ENCODE data around the gene COX6A2.
"Not testable (repeated sequence)": the region's sequence is repeated elsewhere in the genome, so short reads cannot be mapped to it uniquely, and the experiment has no call there.

The COX6A2 gene

GRCh38 chr16:31436221-31437045, 8.3 kb upstream of the COX6A2 start:
- DNase-seq: no peak

- DNase-seq: no peak
These were observed 7.4 kb upstream of the COX6A2 start for GRCh38 chr16:31435341-31436220.

- no peak for DNase-seq
These were observed 2.4 kb upstream of the COX6A2 start for GRCh38 chr16:31430380-31431052.

GRCh38 chr16:31429796-31430195, 1.6 kb upstream of the COX6A2 start:
- no peak for DNase-seq

GRCh38 chr16:31429314-31429713, 1.2 kb upstream of the COX6A2 start:
- no peak for DNase-seq

- no peak for DNase-seq
These were observed 583 bp upstream of the COX6A2 start for GRCh38 chr16:31428638-31429247.

GRCh38 chr16:31427441-31428278, 500 bp downstream of the COX6A2 start:
- DNase-seq: peak; percentile 41

GRCh38 chr16:31423801-31424200, 4.4 kb downstream of the COX6A2 start:
- no peak for DNase-seq

GRCh38 chr16:31423241-31423640, 4.9 kb downstream of the COX6A2 start:
- no peak for DNase-seq

- DNase-seq: no peak
These were observed 6.6 kb downstream of the COX6A2 start for GRCh38 chr16:31421587-31421986.

- no peak for DNase-seq
These were observed 8.1 kb downstream of the COX6A2 start for GRCh38 chr16:31420037-31420436.

GRCh38 chr16:31417916-31418315, 10.2 kb downstream of the COX6A2 start:
- DNase-seq: no peak

GRCh38 chr16:31417036-31417435, 11.1 kb downstream of the COX6A2 start:
- not testable (repeated sequence) for DNase-seq

- no peak for DNase-seq
These were observed 11.8 kb downstream of the COX6A2 start for GRCh38 chr16:31416371-31416770.

GRCh38 chr16:31414706-31415105, 13.5 kb downstream of the COX6A2 start:
- no peak for DNase-seq

- no peak for DNase-seq
These were observed 14.2 kb downstream of the COX6A2 start for GRCh38 chr16:31413943-31414342.

- no peak for DNase-seq
These were observed 14.8 kb downstream of the COX6A2 start for GRCh38 chr16:31413381-31413780.

GRCh38 chr16:31412750-31413149, 15.4 kb downstream of the COX6A2 start:
- DNase-seq: no peak

- no peak for DNase-seq
These were observed 16.9 kb downstream of the COX6A2 start for GRCh38 chr16:31411024-31411844.

- no peak for DNase-seq
These were observed 18.1 kb downstream of the COX6A2 start for GRCh38 chr16:31410082-31410481.

- DNase-seq: peak; percentile 26
These were observed 18.7 kb downstream of the COX6A2 start for GRCh38 chr16:31409433-31409832.
